GOT3 (cell line): ENCODE data around the gene SCN10A.

Experiments used
- DNase-seq: peaks from one replicate; lab custom pipeline; 2025; ENCODE audit warnings: mixed read lengths; lab: John Stamatoyannopoulos, UW

Gene SCN10A

DNA sequence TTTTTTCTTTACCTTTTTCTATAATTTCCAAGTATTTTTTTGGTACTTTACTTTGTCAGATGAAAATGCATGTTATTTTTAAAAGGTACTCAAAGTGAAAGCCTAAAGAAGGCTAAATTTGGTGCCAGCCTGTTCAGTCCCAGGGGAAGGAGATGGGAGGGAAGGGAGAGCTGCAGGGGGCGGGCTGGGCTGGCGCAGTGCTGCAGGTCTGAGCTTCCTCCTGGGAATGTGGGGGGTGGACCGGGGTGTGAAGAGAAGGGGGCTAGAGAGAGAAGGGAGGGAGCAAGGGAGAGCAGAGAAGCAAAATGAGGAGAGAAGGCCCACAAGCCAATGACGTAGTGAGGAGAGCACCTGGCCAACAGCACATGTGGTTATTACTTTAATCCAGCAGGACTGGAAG lies 95.6 kb downstream of the SCN10A start:
- DNase-seq = no peak

DNA sequence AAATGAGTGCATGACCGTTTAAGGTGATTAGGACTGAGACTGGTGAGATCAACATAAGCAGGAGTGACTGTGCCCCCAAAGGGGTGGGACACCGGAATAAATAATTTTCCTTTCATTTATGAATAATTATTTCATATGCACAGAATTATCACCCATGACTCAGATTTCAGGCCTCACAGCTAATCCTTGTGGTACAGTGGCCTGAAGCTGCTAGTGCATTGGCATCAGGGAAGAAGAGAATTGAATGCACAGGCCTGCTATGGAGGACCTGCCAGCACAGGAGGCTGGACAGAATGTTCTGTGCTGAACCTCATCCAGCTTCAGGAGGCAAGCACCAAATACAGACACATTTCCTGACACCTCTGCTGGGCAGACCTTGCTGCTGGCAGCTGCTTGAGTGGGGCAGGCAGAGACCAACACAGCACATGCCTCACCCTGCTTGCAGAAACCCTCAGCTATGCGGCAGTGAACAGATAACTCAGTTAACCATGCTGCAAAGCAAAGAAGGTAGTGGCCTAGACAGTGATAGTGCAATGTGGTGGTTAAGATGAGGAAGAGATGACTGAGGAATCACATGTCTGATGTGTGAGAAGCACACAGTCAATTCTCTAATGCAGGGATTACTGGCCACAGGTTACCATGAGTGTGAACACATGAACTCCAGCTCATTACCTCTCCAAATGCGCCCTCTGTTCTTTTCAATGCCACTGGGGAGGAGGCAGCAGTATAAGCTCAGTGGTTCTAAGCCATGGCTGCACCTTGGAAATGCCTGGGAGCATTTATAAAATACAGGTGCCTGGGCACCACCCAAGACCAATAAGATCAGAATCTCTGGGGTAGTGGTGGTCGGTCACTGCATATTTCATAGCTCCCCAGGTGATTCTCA lies 98.4 kb downstream of the SCN10A start:
- no peak for DNase-seq

DNA sequence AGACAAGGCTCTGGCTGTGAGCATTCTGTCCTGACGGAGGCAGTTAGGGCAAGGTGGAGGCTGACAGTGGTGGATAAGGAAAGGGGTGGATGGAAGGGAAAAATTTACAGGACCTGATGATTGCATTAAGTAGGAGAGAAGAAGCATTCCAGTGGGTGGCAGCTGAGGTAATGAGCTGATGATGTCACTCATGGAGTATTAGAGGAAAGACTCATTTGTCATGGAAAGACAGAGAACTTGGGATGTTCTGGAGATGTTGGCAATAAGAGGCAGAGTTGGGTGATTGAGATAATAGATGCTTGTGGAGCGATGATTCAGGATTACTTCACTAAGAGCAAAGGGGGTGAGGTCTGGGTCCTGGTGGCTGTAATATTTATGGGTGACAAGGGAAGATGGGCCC lies 102.9 kb downstream of the SCN10A start:
- DNase-seq = no peak

DNA sequence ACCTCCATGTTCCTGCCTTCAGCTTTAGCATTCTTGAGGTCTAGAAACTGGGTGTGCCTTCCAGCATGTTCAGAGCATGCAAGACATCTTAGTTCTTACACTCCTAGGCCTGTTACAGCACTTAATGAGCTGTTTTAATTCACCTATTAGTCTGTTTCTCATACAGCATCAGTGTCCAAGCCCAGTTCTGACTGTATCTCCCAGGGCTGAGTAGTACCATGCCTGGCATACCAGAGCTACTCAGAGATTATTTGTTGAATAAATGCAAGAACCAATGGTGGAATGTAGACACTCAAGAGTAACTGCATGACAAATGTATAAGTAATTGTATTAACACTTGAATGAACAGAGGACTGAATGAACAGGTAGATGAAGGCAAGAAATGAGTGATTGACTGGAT lies 104.7 kb downstream of the SCN10A start:
- no peak for DNase-seq

DNA sequence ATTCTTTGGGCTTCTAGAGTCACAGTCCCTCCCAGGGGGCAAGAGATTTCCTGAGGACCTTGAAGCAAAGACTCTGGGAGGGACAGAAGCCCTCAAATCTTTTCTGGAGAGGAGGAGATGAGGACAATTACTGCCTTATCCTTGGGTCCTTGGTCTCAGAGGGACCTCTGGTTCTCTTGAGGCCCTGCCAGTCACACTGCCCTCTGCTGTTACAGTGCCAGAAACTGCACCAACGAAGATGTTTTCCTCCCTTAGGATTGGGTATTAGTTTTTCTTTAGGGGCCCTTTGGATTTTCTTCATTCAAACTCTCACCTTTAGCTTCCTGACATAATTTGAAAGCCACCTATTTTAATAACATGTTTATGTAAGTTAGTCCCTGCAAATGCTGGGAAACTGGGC lies 108.3 kb downstream of the SCN10A start:
- no peak for DNase-seq

DNA sequence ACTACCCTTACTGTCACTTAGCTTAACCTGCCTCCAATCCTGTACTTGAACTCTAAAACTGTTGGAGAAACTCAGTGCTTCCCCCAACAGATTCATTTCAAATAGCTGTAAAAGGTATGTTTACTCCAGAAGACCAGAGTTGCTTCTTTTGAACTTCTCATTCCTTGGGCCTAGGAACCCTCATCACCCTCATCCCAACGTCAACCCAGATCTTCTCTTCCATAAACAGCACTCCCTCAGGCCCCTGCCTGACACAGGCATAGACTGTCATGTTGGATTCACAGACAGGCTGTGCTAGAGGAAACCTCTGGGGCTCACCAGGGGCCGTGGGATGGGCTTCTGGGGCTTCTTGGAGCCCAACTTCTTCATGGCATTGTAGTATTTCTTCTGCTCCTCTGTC lies 109.1 kb downstream of the SCN10A start:
- no peak for DNase-seq

DNA sequence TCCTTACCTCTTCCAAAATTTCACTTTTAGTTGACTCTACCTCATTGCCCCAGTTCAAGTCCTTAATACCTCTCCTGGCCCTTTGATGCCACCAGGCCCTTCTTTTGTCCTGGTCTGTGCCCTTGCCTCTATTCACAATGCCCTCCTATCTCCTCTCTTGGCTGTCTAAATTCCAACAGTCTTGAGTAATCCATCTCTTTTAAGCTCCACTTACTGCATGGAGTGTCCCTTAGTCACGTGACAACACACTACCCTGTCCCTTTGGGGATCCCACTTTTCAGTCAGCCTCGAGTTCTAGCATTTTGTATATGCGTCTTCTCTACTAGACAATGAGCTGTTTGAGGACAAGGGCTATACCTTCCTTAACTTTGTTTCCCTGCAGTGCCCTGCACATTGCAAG lies 113.8 kb downstream of the SCN10A start:
- no peak for DNase-seq

DNA sequence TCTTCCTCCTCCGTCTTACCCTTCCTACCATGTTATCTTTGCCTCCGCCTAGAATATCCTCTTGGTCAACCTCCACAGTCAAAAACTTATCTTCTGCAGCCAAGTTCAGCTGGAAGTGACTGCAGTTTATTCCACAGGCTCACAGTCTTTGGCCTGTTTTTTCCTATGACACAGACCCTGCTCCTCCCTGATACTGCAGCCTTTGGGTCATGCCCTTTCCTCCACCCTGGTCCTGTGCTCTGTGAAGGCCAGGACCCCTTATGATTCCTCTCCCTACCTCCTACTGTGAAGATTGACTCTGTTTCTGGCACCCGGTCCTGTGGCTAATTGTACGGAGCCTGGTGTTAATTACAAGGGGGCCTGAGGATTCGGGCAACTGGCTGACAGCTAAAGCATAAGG lies 117.3 kb downstream of the SCN10A start:
- DNase-seq = no peak

DNA sequence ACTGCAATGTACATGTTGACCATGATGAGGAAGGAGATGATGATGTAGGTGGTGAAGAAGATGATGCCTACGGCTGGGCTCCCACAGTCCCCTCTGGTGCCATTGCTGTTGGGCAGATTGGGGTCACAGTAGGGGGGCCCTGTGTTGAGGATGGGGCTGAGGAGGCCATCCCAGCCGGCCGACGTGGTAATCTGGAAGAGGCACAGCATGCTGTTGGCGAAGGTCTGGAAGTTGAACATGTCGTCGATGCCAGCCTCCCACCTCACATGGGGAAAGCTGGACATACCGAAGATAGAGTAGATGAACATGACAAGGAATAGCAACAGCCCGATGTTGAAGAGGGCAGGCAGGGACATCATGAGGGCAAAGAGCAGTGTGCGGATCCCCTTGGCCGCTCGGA lies 118.0 kb downstream of the SCN10A start:
- no peak for DNase-seq

DNA sequence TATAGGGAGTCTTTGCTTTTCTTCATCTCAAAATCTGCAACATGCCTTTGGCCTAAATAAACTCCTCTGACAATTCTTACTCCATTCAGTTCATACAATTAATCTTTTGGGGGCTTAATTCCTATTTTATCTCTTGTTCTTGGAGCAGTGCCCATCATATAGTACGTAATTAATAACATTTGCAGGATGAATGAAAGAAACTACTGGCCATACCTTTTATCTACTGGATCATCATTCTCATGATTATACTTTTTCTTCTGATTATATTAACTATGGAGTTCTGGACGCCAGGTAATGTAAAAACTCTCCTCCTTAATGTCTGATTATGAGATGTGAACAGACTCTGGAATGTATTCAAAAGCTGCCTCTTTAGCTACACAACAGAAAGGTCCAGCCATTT lies 120.0 kb downstream of the SCN10A start:
- DNase-seq = no peak

DNA sequence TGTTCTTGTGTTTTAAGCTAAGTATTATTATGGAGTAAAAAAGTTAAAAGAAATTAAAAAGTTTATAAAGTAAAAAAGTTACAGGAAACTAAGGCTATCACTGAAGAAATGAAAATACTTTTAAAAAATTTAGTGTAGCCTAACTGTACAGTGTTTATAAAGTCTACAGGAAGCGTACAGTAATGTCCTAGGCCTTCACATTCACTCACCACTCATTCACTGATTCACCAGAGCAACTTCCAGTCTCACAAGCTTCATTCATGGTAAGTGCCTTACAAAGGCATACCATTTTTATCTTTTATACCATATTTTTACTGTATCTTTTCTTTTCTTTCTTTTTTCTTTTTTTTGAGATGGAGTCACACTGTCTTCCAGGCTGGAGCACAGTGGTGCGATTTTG lies 125.8 kb downstream of the SCN10A start:
- no peak for DNase-seq

DNA sequence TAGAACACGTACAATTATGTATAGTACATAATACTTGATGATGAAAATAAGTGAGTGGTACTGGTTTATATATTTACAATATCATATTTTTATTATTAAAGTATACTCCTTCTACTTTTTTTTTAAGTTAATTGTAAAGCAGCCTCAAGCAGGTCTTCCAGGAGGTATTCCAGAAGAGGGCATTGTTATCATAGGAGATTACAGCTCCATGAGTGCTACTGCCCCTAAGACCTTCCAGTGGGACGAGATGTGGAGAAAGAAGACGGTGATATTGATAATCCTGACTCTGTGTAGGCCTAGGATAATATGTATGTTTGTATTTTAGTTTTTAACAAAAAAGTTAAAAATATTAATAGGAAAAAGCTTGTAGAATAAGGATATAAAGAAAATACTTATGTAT lies 126.2 kb downstream of the SCN10A start:
- DNase-seq = no peak

DNA sequence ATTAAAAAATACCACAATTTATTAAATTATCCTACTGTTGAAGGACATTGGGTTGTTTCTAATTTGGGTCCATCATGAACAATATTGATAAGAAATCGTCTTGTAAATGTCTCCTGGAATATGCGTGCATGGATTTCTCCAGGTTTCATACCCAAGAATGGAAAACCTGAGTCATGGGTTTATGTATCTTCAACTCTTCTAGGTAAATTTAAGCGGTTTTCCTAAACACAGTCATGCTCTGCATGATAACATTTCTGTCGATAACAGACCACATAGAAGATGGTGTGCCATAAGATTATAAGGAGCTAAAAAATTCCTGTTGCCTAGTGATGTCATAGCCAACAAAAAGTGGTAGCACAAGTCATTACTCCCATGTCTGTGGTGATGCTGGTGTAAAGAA lies 126.7 kb downstream of the SCN10A start:
- no peak for DNase-seq

DNA sequence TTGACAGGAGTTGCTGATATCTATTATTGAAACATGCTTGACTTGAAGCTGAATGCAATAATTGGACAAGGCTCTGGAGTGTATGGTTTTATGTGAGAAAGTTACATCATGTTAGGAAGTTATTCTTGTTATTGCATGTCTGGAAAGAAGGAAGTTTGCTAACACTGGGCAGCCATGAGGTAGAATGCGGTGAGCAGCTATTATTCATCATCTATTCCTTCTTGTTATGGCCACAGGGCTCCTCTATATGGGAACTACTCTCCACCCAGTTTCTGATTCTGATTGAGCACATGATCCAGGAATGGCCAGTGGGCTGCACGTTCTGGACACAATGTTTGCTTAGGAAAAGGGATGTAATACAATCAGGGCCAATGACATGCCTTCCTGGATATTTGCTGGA lies 128.7 kb downstream of the SCN10A start:
- no peak for DNase-seq

DNA sequence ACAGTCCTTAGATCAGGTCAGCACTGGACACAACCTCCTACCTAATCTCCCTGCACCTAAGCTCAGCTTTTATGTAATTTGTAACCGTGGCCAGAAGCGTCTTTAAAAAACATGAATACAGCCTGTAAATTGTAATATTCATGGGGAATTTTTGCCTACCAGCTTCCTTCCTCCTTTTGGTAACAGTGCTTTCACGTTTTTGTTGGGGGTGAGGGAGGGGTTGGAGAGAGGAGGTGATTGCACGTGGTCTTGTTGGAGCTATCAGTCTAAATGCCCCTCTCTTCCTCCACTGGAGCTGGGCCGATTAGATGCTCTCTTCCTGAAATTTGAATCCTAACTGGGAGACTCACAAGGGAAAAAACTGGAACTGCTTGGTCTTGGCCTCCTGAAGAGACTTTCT lies 131.5 kb downstream of the SCN10A start:
- no peak for DNase-seq

DNA sequence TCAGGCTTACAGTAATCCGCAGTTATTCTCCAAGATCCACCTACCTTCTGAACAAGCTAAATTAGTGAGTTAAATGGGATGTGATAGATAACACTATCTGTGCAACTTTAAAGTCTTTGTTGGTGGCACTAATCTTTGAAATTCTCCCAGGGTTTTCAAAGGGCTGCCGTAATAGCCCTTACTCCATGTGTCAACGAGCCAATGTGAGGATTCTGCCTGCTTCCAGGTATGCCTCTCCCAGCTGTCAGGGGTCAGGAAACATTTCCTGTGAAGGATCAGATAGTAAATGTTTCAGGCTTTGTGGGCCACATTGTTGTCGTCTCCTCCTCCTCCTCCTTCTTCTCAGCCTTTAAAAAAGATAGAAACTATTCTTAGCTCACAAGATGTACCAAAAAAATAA lies 146.3 kb downstream of the SCN10A start:
- DNase-seq = no peak

DNA sequence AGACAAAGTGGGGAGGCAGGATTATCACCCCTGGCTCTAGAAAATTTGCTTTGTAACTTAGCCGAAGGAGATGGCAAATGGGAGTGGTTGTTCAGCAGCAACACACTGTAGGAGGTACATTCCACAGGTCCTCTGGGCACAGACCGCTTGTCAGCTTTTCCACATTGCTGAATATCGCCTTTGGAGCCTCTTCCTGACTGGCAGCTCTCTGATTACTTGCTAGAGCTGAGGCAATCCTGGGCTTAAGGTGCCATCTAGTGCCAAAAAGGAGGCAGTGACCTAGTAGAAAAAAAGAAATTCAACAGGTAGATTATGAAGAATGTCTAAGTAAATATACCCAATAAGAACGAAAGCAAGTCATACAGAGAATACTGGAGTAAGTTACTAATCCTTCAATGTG lies 153.5 kb downstream of the SCN10A start:
- no peak for DNase-seq

DNA sequence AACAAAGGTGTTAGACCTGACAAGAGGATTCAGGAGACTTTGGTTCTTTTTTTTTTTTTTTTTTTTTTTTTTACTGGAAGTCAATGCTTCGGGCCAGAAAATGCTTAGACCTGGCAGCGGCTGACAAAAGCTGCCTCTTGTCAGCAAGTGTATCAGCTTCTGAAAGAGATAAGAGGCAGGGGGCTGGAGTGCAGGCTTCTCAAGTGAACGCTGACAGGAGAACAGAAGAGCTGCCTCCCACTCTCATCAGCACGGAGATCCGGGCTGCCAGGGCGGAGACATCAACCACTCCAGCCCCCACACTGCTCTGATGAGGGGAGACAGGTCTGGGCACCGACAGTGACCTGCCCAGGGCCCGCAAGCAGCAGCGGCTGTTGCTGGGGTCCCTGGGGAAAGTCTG lies 157.2 kb downstream of the SCN10A start:
- no peak for DNase-seq

DNA sequence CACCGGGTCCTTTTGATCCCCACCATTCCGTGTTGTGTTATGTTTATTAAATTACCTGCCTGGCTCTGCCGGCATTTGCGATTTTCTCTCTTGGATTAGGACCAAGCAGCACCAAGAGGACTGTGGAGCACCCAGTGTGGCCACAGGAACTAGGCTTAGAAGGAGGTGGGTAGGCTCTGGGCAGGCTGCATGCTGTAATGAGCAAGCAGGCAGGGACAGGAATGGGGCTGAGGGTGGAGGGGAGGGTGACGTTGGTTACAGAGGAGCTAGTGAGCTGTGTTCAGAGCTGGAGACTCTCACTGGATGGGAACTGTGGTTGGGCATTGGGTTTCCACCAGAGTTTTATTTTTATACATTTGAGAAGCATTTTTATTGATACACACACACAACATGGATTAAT lies 158.6 kb downstream of the SCN10A start:
- no peak for DNase-seq

DNA sequence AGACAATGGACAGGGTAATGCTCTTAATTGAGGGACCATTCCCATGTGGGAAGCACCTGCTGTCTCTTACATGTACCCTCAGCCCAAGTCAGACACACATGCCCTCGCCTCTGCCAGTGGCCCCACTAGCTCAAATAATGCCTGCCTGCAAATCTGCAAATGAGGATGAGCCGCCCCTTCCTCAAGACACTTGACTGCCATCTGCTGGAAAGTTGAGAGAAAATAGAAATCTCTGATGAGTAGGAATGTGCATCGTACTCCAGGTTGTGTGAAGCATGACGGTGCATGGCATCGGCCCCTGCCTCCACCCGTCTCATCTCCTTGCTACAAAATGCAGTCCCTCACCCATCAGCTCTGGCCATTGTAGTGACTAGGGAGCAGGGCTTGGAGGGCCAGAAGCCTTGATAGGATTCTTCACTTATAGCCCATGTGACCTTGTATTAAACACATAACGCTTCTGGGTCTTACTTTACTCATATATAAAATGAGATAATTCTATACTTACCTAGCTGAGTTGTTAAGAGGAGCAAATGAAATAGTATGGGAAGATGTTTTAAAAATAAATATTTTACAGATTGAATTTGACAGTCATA lies 160.2 kb downstream of the SCN10A start:
- DNase-seq = no peak

DNA sequence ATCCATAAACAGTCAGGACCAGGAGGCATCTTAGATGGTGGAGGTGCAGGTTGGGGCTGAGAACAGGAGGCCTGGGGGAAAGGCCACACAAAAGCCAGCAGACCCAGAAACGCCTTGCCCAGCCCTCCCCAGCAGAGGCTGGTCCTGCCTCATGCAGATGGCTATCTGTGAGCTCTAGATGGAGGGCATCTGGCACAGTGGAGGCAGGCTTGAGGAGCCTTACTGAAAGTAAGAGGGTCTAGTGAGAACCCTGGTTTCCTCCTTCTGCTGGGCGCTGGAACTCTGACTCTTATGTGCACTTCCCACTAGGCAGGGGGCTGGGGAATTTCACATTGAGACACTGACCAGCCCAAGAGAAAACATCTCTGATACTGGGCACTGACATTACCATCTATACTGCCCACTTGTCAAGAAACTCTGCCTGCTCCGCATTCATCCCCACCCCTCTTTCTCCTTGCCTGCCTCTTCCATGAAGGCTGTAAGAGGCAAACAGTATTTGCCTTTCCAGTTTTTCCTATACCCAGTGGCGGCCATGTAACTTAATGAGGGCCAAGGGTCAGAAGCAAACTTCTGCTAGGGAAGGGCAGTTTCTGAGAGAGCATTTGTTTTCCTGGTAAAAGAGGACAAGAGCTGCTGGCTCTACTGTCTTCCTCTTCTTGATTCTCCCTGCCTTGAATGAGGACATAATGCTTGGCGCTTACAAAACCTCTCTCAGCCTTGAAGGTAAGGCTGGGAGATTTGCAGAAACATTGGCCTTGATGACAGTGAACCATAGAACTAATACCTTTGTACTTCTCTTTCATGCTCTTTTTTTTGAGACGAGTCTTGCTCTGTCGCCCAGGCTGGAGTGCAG lies 162.1 kb downstream of the SCN10A start:
- no peak for DNase-seq

DNA sequence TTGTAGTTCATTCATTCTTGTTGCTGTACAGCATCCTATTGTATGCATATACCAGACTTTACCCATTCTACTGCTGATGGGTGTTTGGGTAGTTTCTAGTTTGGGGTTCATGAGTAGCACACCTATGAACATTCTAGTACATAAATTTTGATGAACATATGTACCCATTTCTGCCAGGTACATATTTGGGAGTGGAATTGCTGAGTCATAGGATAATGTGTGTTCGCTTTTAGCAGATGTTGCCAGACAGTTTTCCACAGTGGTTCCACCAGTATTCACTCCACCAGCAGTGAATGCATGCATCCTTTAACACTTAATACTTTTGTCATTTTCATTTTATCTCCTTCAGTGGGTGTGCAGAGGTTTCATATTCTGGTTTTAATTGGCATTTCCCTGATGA lies 163.1 kb downstream of the SCN10A start:
- DNase-seq = no peak
